HG03521 (cell line): Measurements from ENCODE around the gene AIMP1.
"Not testable (repeated sequence)": the region's sequence is repeated elsewhere in the genome, so short reads cannot be mapped to it uniquely, and the experiment has no call there.

Experiments
- ATAC-seq: cut with Tn5 transposase; IDR thresholded peaks from one replicate; pipeline ENCODE4 v1.9.1; 2021; ENCODE audit warnings: mild to moderate bottlenecking, moderate library complexity; ENCODE audit not compliant: unreplicated experiment

The AIMP1 gene

GRCh38 chr4:106347167-106347566, 30.8 kb downstream of the AIMP1 start:
- no peak for ATAC-seq

- ATAC-seq = no peak
Observed at GRCh38 chr4:106351016-106351415, 34.7 kb downstream of the AIMP1 start.

- ATAC-seq = no peak
Observed at GRCh38 chr4:106353786-106354185, 37.4 kb downstream of the AIMP1 start.

- ATAC-seq = no peak
Observed at GRCh38 chr4:106355193-106355592, 38.8 kb downstream of the AIMP1 start.

- no peak for ATAC-seq
Observed at GRCh38 chr4:106358899-106359298, 42.5 kb downstream of the AIMP1 start.

GRCh38 chr4:106362086-106362825, 45.9 kb downstream of the AIMP1 start:
- ATAC-seq = no peak

GRCh38 chr4:106364282-106364681, 47.9 kb downstream of the AIMP1 start:
- ATAC-seq = no peak

- ATAC-seq = no peak
Observed at GRCh38 chr4:106365613-106366012, 49.3 kb downstream of the AIMP1 start.

- ATAC-seq = no peak
Observed at GRCh38 chr4:106366026-106366425, 49.7 kb downstream of the AIMP1 start.

- no peak for ATAC-seq
Observed at GRCh38 chr4:106367072-106367471, 50.7 kb downstream of the AIMP1 start.

GRCh38 chr4:106368678-106369077, 52.3 kb downstream of the AIMP1 start, which contains the start of gene GIMD1:
Gene GIMD1, minus strand, starts transcription at chr4:106368778. Its CDS starts 1,343 bp downstream, at chr4:106367435.
- no peak for ATAC-seq

GRCh38 chr4:106369456-106370060, 53.2 kb downstream of the AIMP1 start:
- ATAC-seq = no peak

- no peak for ATAC-seq
Observed at GRCh38 chr4:106370214-106370613, 53.9 kb downstream of the AIMP1 start.

GRCh38 chr4:106371161-106371560, 54.8 kb downstream of the AIMP1 start:
- no peak for ATAC-seq

- no peak for ATAC-seq
Observed at GRCh38 chr4:106373026-106373425, 56.7 kb downstream of the AIMP1 start.

GRCh38 chr4:106380179-106380578, 63.8 kb downstream of the AIMP1 start:
- ATAC-seq = no peak

GRCh38 chr4:106384878-106385277, 68.5 kb downstream of the AIMP1 start:
- no peak for ATAC-seq

GRCh38 chr4:106385853-106386393, 69.6 kb downstream of the AIMP1 start:
- no peak for ATAC-seq

- no peak for ATAC-seq
Observed at GRCh38 chr4:106395582-106395981, 79.2 kb downstream of the AIMP1 start.

- ATAC-seq = not testable (repeated sequence)
Observed at GRCh38 chr4:106398898-106399297, 82.5 kb downstream of the AIMP1 start.
